ENCODE results near the gene GCN1. TPM values are rescaled to one million over a fixed set of nuclear protein-coding genes. Genes with fewer than 3 reads are reported as not detected.

Gene GCN1
- polyA plus RNA-seq, 3 donors, result 5.0 to 22.1 (median 8.3) TPM

- no peak for TF ChIP-seq CTCF (IDR thresholded peaks at IDR 0.05)
- no peak for DNase-seq
- Histone ChIP-seq H2AFZ (ENCODE audit: insufficient read depth, low read depth, low read length, poor library complexity, severe bottlenecking) (no peak overlapping the region), H3K27ac (ENCODE audit: low read depth in 1 of 2, low read length in 2 of 2) (peak overlapping the region in 1 of 2 donors; percentile 29), H3K4me2 (replicated peaks; ENCODE audit: extremely low read depth, low read length, poor library complexity, severe bottlenecking) (no peak overlapping the region), H3K9me3 (replicated peaks in 1 of 2; ENCODE audit: control insufficient read depth in 1 of 2, insufficient read depth in 1 of 2, low read length in 2 of 2) (no peaks in the 10 kb centered on the region), H3K4me3 (replicated peaks in 1 of 3; ENCODE audit: low read depth in 2 of 3, low read length in 3 of 3) (no peak overlapping the region), H4K20me1 (ENCODE audit: insufficient read depth, low read length) (peaks cover 98% of the 10 kb centered on the region), H3K9ac (ENCODE audit: insufficient read depth, low read length, poor library complexity, severe bottlenecking) (no peak overlapping the region), H3K4me1 (ENCODE audit: control insufficient read depth in 1 of 2, insufficient read depth in 2 of 2, low read length in 2 of 2) (peaks cover 8 to 19% of the 10 kb centered on the region in 2 donors), H3K79me2 (ENCODE audit: insufficient read depth, low read length) (peaks cover 75% of the 10 kb centered on the region), H3K36me3 (replicated peaks in 1 of 2; ENCODE audit: control insufficient read depth in 1 of 2, insufficient read depth in 2 of 2, low read length in 2 of 2) (peaks cover 88 to 100% of the 10 kb centered on the region in 2 donors), H3K27me3 (ENCODE audit: control insufficient read depth in 2 of 2, insufficient read depth in 2 of 2, low read length in 2 of 2) (no peaks in the 10 kb centered on the region)
- H3K9me3 Mint-ChIP-seq, result no peaks in the 10 kb centered on the region
- intact Hi-C loops (cut with micrococcal nuclease), result no loop called here
- peaks cover 10% of the 10 kb centered on the region for H3K4me1 Mint-ChIP-seq
- H3K27ac Mint-ChIP-seq, result peak overlapping the region in 2 of 7 donors; percentile 19 to 21
- WGBS (ENCODE audit: insufficient coverage), result 82% methylated on average over 10 of the region's 11 CpGs
- no peak overlapping the region for H3K4me3 Mint-ChIP-seq
- no peaks in the 10 kb centered on the region for H3K27me3 Mint-ChIP-seq (ENCODE audit: low read depth in 3 of 3)
- H3K36me3 Mint-ChIP-seq, result peaks cover 79 to 98% of the 10 kb centered on the region in 2 donors
Measured at GRCh38 chr12:120101182-120101581, 93.3 kb downstream of the GCN1 start.

GRCh38 chr12:120100630-120101029 lies 93.9 kb downstream of the GCN1 start:
- H3K27ac Mint-ChIP-seq, result peak overlapping the region in 4 of 7 donors; percentile 13 to 81 (median 65)
- H3K9me3 Mint-ChIP-seq, result no peaks in the 10 kb centered on the region
- H3K4me3 Mint-ChIP-seq, result no peak overlapping the region
- Histone ChIP-seq H3K9ac (ENCODE audit: insufficient read depth, low read length, poor library complexity, severe bottlenecking) (no peak overlapping the region), H3K4me1 (ENCODE audit: control insufficient read depth in 1 of 2, insufficient read depth in 2 of 2, low read length in 2 of 2) (peaks cover 8 to 19% of the 10 kb centered on the region in 2 donors), H2AFZ (ENCODE audit: insufficient read depth, low read depth, low read length, poor library complexity, severe bottlenecking) (no peak overlapping the region), H3K27ac (ENCODE audit: low read depth in 1 of 2, low read length in 2 of 2) (no peak overlapping the region), H3K36me3 (replicated peaks in 1 of 2; ENCODE audit: control insufficient read depth in 1 of 2, insufficient read depth in 2 of 2, low read length in 2 of 2) (peaks cover 88 to 100% of the 10 kb centered on the region in 2 donors), H3K79me2 (ENCODE audit: insufficient read depth, low read length) (peaks cover 70% of the 10 kb centered on the region), H3K4me2 (replicated peaks; ENCODE audit: extremely low read depth, low read length, poor library complexity, severe bottlenecking) (no peak overlapping the region), H3K4me3 (replicated peaks in 1 of 3; ENCODE audit: low read depth in 2 of 3, low read length in 3 of 3) (no peak overlapping the region), H4K20me1 (ENCODE audit: insufficient read depth, low read length) (peaks cover 98% of the 10 kb centered on the region), H3K27me3 (ENCODE audit: control insufficient read depth in 2 of 2, insufficient read depth in 2 of 2, low read length in 2 of 2) (no peaks in the 10 kb centered on the region), H3K9me3 (replicated peaks in 1 of 2; ENCODE audit: control insufficient read depth in 1 of 2, insufficient read depth in 1 of 2, low read length in 2 of 2) (no peaks in the 10 kb centered on the region)
- WGBS (ENCODE audit: insufficient coverage), result 98% methylated on average over 16 of the region's 21 CpGs
- TF ChIP-seq CTCF (IDR thresholded peaks at IDR 0.05), result no peak
- DNase-seq, result no peak
- no peaks in the 10 kb centered on the region for H3K27me3 Mint-ChIP-seq (ENCODE audit: low read depth in 3 of 3)
- intact Hi-C loops (cut with micrococcal nuclease), result no loop called here
- H3K4me1 Mint-ChIP-seq, result peaks cover 10% of the 10 kb centered on the region
- peaks cover 78 to 98% of the 10 kb centered on the region in 2 donors for H3K36me3 Mint-ChIP-seq
